Astrocyte (in vitro differentiated cells and primary cell): ENCODE data around the gene MAPKBP1.

Source experiments
- EZH2 ChIP-seq: IDR thresholded peaks from 2 replicates; pipeline ENCODE4 v1.6.1; 2012; ENCODE audit warnings: mild to moderate bottlenecking, low read length, inconsistent platforms; ENCODE audit not compliant: insufficient read depth
- TF ChIP-seq, protein P1 (sequence below): IDR thresholded peaks from 2 replicates; pipeline ENCODE4 v1.5.1; 2011; ENCODE audit warnings: low read depth, mild to moderate bottlenecking, inconsistent platforms, low read length, moderate library complexity; ENCODE audit not compliant: insufficient read depth

DNA sequence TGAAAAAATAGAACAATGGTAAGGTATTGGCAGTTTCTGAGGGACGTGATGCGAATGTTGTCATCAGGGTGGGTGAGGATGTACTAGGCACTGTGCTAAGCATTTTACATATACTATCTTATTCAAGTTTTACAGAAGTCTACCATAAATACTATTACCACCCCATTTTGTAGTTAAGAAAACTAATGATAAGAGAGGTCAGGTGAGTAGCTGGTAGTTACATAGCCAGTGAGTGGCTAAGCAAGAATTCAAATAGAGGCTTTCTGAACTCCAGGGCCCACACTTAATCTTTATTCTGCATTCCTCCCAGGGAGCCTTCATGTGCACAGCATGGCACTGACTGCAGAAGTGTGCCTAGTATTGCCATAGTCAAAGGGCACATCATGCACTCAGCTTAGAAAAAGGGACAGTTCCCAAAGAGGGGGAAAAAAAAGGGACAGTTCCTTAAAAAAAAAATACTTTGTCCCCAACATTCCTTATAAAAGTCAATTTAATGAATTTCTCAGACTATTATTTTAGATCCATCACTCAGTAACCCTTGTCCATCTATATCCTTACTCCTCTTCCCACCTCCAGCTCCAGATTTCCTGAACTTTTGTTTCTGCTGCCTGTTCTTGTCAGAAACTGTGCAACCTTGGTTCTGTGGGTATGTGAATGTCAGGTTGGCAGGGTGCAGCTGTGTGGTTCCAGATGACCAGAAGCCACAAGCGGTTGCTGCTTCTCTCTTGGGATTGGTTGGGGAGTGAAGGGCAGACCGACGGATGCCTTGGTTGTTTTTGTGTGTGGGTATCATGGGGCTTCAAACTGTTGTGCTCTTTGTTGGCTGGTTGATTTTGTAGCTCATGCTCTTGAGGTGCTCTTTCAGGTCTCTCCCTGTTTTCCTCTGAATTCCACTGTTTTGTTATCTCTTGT, 8.3 kb downstream of the MAPKBP1 start:
- TF ChIP-seq, protein P1, sequence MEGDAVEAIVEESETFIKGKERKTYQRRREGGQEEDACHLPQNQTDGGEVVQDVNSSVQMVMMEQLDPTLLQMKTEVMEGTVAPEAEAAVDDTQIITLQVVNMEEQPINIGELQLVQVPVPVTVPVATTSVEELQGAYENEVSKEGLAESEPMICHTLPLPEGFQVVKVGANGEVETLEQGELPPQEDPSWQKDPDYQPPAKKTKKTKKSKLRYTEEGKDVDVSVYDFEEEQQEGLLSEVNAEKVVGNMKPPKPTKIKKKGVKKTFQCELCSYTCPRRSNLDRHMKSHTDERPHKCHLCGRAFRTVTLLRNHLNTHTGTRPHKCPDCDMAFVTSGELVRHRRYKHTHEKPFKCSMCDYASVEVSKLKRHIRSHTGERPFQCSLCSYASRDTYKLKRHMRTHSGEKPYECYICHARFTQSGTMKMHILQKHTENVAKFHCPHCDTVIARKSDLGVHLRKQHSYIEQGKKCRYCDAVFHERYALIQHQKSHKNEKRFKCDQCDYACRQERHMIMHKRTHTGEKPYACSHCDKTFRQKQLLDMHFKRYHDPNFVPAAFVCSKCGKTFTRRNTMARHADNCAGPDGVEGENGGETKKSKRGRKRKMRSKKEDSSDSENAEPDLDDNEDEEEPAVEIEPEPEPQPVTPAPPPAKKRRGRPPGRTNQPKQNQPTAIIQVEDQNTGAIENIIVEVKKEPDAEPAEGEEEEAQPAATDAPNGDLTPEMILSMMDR: no peak
- no peak for TF ChIP-seq EZH2
